ENCODE results near the gene DLG3.

Gene DLG3

GRCh38 chrX:70477734-70478075 lies 33.1 kb downstream of the DLG3 start:
- no peak for TF ChIP-seq EZH2phosphoT487 (IDR thresholded peaks at IDR 0.05; ENCODE audit: low read depth)
- H3K4me1 ChIP-seq (ENCODE audit: low read length), result no peaks in the 10 kb centered on the region
- H3K9ac ChIP-seq (ENCODE audit: low read length), result no peak overlapping the region
- no peak overlapping the region for H3K4me3 ChIP-seq (ENCODE audit: low read length)
- no peak overlapping the region for H3K4me2 ChIP-seq (ENCODE audit: low read length)
- H3K9me3 ChIP-seq (ENCODE audit: insufficient read depth, low read length), result no peaks in the 10 kb centered on the region
- H3K36me3 ChIP-seq (replicated peaks; ENCODE audit: low read depth, low read length), result no peaks in the 10 kb centered on the region
- H3K79me2 ChIP-seq (ENCODE audit: low read length), result no peaks in the 10 kb centered on the region
- H3K27ac ChIP-seq (ENCODE audit: low read length), result no peak overlapping the region
- H3K27me3 ChIP-seq (ENCODE audit: low read depth, low read length), result no peaks in the 10 kb centered on the region
- no peaks in the 10 kb centered on the region for H4K20me1 ChIP-seq (ENCODE audit: insufficient read depth, low read length)
- no peak overlapping the region for H2AFZ ChIP-seq (ENCODE audit: low read depth, low read length)

GRCh38 chrX:70478526-70479245 lies 34.1 kb downstream of the DLG3 start:
- H3K9ac ChIP-seq (ENCODE audit: low read length), result no peak overlapping the region
- H3K4me2 ChIP-seq (ENCODE audit: low read length), result no peak overlapping the region

DNA sequence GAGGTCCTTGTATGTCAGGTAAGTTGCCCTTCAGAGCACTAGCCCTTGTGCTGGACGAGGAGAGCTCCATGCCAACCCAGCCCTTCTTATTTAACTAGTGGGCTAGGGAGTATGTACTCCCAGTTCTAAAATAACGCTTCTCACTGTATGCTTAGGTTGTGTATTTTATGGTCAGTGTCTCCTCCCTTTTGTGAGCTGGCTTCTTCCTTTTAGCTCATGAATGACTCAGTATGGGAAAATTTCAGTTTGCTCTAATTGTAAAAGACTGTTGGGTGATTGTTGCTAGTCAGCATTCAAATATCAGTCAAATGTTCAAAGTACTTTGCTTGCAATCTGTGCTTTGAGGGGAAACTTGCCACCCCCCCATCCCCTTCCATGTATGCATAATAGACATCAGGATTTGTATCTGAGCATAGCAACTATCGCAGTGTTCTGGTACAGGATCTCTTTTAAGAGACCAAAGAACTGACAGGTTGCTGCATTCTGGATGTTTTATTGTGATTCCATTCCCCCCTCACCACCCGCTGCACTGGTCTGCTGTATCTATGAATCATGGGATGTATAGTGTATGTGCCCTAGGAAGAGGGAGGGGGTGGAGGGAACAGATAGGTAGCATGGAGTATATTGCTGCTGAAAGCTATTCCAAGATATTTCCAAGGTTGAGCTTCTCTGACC lies 34.7 kb downstream of the DLG3 start:
- no peak overlapping the region for H3K4me3 ChIP-seq (ENCODE audit: low read length)
- H2AFZ ChIP-seq (ENCODE audit: low read depth, low read length), result no peak overlapping the region
- no peaks in the 10 kb centered on the region for H3K27me3 ChIP-seq (ENCODE audit: low read depth, low read length)
- H3K9ac ChIP-seq (ENCODE audit: low read length), result no peak overlapping the region
- H3K79me2 ChIP-seq (ENCODE audit: low read length), result no peaks in the 10 kb centered on the region
- no peaks in the 10 kb centered on the region for H4K20me1 ChIP-seq (ENCODE audit: insufficient read depth, low read length)
- no peaks in the 10 kb centered on the region for H3K4me1 ChIP-seq (ENCODE audit: low read length)
- no peak overlapping the region for H3K4me2 ChIP-seq (ENCODE audit: low read length)
- no peak for TF ChIP-seq EZH2phosphoT487 (IDR thresholded peaks at IDR 0.05; ENCODE audit: low read depth)
- no peak for TF ChIP-seq CTCF (IDR thresholded peaks at IDR 0.05; ENCODE audit: low read depth, low read length)
- no peak overlapping the region for H3K27ac ChIP-seq (ENCODE audit: low read length)
- H3K9me3 ChIP-seq (ENCODE audit: insufficient read depth, low read length), result no peaks in the 10 kb centered on the region
- H3K36me3 ChIP-seq (replicated peaks; ENCODE audit: low read depth, low read length), result no peaks in the 10 kb centered on the region

More at GRCh38 chrX:70478526-70479245, 34.1 kb downstream of the DLG3 start:
- no peaks in the 10 kb centered on the region for H3K36me3 ChIP-seq (replicated peaks; ENCODE audit: low read depth, low read length)
- no peaks in the 10 kb centered on the region for H3K27me3 ChIP-seq (ENCODE audit: low read depth, low read length)
- no peaks in the 10 kb centered on the region for H4K20me1 ChIP-seq (ENCODE audit: insufficient read depth, low read length)
- H3K4me3 ChIP-seq (ENCODE audit: low read length), result no peak overlapping the region
- no peak overlapping the region for H2AFZ ChIP-seq (ENCODE audit: low read depth, low read length)
- H3K4me1 ChIP-seq (ENCODE audit: low read length), result no peaks in the 10 kb centered on the region
- no peaks in the 10 kb centered on the region for H3K9me3 ChIP-seq (ENCODE audit: insufficient read depth, low read length)
- H3K79me2 ChIP-seq (ENCODE audit: low read length), result no peaks in the 10 kb centered on the region
- H3K27ac ChIP-seq (ENCODE audit: low read length), result no peak overlapping the region
- TF ChIP-seq CTCF (IDR thresholded peaks at IDR 0.05; ENCODE audit: low read depth, low read length) (no peak), EZH2phosphoT487 (IDR thresholded peaks at IDR 0.05; ENCODE audit: low read depth) (no peak)

- H4K20me1 ChIP-seq (ENCODE audit: insufficient read depth, low read length), result no peaks in the 10 kb centered on the region
- no peak overlapping the region for H2AFZ ChIP-seq (ENCODE audit: low read depth, low read length)
- TF ChIP-seq CTCF (IDR thresholded peaks at IDR 0.05; ENCODE audit: low read depth, low read length), result no peak
- no peak for TF ChIP-seq EZH2phosphoT487 (IDR thresholded peaks at IDR 0.05; ENCODE audit: low read depth)
- no peaks in the 10 kb centered on the region for H3K79me2 ChIP-seq (ENCODE audit: low read length)
- no peak overlapping the region for H3K4me3 ChIP-seq (ENCODE audit: low read length)
- H3K36me3 ChIP-seq (replicated peaks; ENCODE audit: low read depth, low read length), result no peaks in the 10 kb centered on the region
- no peaks in the 10 kb centered on the region for H3K4me1 ChIP-seq (ENCODE audit: low read length)
- H3K4me2 ChIP-seq (ENCODE audit: low read length), result no peak overlapping the region
- H3K9me3 ChIP-seq (ENCODE audit: insufficient read depth, low read length), result no peaks in the 10 kb centered on the region
- H3K27ac ChIP-seq (ENCODE audit: low read length), result no peak overlapping the region
- H3K27me3 ChIP-seq (ENCODE audit: low read depth, low read length), result no peaks in the 10 kb centered on the region
- H3K9ac ChIP-seq (ENCODE audit: low read length), result no peak overlapping the region
Observed at GRCh38 chrX:70479922-70480659, 35.5 kb downstream of the DLG3 start.

Data from OCI-LY3 (cell line).